Fibroblast of pulmonary artery (primary cell): Measurements from ENCODE around the gene SYNGR3.

Experiments
- DNase-seq: peaks from one replicate; pipeline ENCODE4 v3.0.0-alpha.2; 2010; ENCODE audit warnings: low read depth
- H3K4me3 ChIP-seq: replicated peaks from 2 replicates; pipeline ENCODE4 v1.5.1; 2011; ENCODE audit warnings: low read depth, mild to moderate bottlenecking, control low read depth, low read length, moderate library complexity
- CTCF ChIP-seq: IDR thresholded peaks from 2 replicates; pipeline ENCODE4 v1.5.1; 2011; ENCODE audit warnings: mild to moderate bottlenecking, control low read depth, low read length, inconsistent platforms; ENCODE audit errors: missing control alignments

The SYNGR3 gene

GRCh38 chr16:1985466-1986150, 4.2 kb upstream of the SYNGR3 start:
- peak overlapping the region; percentile 73 for H3K4me3 ChIP-seq
- DNase-seq = no peak
- no peak for TF ChIP-seq CTCF

DNA sequence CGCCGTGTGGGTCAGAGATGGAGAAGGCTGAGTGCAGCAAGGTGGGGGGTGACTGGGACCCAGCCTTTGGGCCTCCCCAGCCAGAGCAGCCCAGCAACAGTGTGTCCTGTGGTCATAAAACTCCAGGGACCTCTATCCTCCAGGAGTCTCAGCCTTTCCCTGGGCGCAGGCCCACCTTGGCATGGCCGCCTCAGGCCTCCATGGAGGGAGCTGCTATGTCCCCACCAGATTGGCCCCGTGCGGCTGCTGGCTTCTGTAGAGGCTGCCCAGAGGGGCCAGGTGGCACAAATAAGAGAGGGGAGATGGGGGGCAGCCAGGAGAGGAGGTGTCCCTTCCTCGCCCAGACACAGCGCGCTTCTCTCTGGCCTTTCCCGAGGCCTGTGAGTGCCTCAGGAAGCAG, 2.6 kb upstream of the SYNGR3 start:
- no peak for DNase-seq
- no peak overlapping the region for H3K4me3 ChIP-seq
- TF ChIP-seq CTCF = no peak

- H3K4me3 ChIP-seq = no peak overlapping the region
- no peak for DNase-seq
- no peak for TF ChIP-seq CTCF
These were observed 256 bp downstream of the SYNGR3 start for GRCh38 chr16:1990101-1990350.

- no peak overlapping the region for H3K4me3 ChIP-seq
- DNase-seq = no peak
- no peak for TF ChIP-seq CTCF
These were observed 773 bp downstream of the SYNGR3 start for GRCh38 chr16:1990351-1991134.

DNA sequence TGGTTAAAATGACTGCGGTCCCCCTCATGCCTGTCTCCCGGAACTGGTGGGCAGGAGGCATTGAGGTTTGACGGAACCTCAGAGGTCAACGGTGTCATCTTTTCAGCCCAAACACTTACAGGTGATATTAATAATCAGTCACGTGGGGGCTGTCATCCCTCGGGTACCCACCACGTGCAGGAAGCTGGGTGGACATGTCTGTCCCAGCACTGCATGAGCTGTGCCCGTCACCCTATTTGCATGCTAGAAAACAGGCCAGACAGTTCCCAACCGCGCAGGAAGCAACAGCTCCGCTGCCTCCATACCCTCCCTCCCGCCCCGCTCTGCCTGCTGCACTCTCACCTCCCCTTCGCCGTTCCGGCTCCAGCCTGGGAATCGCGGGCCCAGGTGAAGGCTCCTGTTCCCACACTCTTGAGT, 1.4 kb downstream of the SYNGR3 start:
- no peak for TF ChIP-seq CTCF
- no peak overlapping the region for H3K4me3 ChIP-seq
- DNase-seq = no peak

GRCh38 chr16:1991588-1991947, 1.8 kb downstream of the SYNGR3 start:
- peak overlapping the region; percentile 22 for H3K4me3 ChIP-seq
- DNase-seq = no peak
- TF ChIP-seq CTCF = no peak
